Loucy (cell line): Measurements from ENCODE around the gene IQSEC1.

Source experiments
- H2AFZ ChIP-seq: fragments of 200-600 bp; sonication (generic); 2 replicates; pipeline ENCODE4 v1.6.0; 2016; ENCODE audit warnings: antibody characterized with exemption, mild to moderate bottlenecking, low read length, moderate library complexity
- H3F3A ChIP-seq: fragments of 200-600 bp; 2 replicates; pipeline ENCODE4 v1.6.0; 2016; ENCODE audit warnings: antibody characterized with exemption, low read depth, mild to moderate bottlenecking
- H3K27me3 ChIP-seq: fragments of 200-600 bp; sonication (generic); 2 replicates; pipeline ENCODE4 v1.6.1; 2014; ENCODE audit warnings: low read length, mild to moderate bottlenecking; ENCODE audit not compliant: insufficient read depth, poor library complexity, severe bottlenecking
- H3K36me3 ChIP-seq: fragments of 200-600 bp; sonication (generic); 2 replicates; pipeline ENCODE4 v1.6.1; 2016; ENCODE audit warnings: low read length; ENCODE audit not compliant: insufficient read depth
- H3K4me1 ChIP-seq: fragments of 200-600 bp; sonication (generic); 2 replicates; pipeline ENCODE4 v1.5.1; 2014; ENCODE audit warnings: low read length, mild to moderate bottlenecking; ENCODE audit not compliant: insufficient read depth, poor library complexity, severe bottlenecking
- H3K4me2 ChIP-seq: fragments of 200-600 bp; sonication (generic); 2 replicates; pipeline ENCODE4 v1.6.0; 2014; ENCODE audit warnings: antibody characterized with exemption, low read length, low read depth, mild to moderate bottlenecking; ENCODE audit not compliant: poor library complexity, severe bottlenecking
- H3K4me3 ChIP-seq: fragments of 200-600 bp; sonication (generic); 2 replicates; pipeline ENCODE4 v1.5.1; 2014; ENCODE audit warnings: low read length, mild to moderate bottlenecking, mixed read lengths; ENCODE audit not compliant: poor library complexity, severe bottlenecking
- H3K79me2 ChIP-seq: fragments of 200-600 bp; sonication (generic); 2 replicates; pipeline ENCODE4 v1.6.1; 2014; ENCODE audit warnings: low read length; ENCODE audit not compliant: insufficient read depth
- H3K9ac ChIP-seq: fragments of 200-600 bp; sonication (generic); 2 replicates; pipeline ENCODE4 v1.6.0; 2014; ENCODE audit warnings: mild to moderate bottlenecking, low read depth, low read length, moderate library complexity; ENCODE audit not compliant: poor library complexity, severe bottlenecking
- H3K9me2 ChIP-seq: fragments of 200-600 bp; sonication (generic); replicated peaks from 2 replicates; pipeline ENCODE4 v1.6.1; 2016; ENCODE audit warnings: low read depth, low read length, mixed read lengths
- H3K9me3 ChIP-seq: fragments of 200-600 bp; sonication (generic); 2 replicates; pipeline ENCODE4 v1.6.1; 2014; ENCODE audit warnings: mild to moderate bottlenecking, antibody characterized with exemption, low read length, low read depth; ENCODE audit not compliant: insufficient read depth
- H4K20me1 ChIP-seq: fragments of 200-600 bp; sonication (generic); 2 replicates; pipeline ENCODE4 v1.6.0; 2014; ENCODE audit warnings: antibody characterized with exemption, low read length, mild to moderate bottlenecking; ENCODE audit not compliant: insufficient read depth, poor library complexity, severe bottlenecking
- CTCF ChIP-seq: fragments of 200-600 bp; sonication (generic); conservative IDR thresholded peaks from 2 replicates; pipeline ENCODE4 v1.5.1; 2014; ENCODE audit warnings: mild to moderate bottlenecking, antibody characterized with exemption, low read length
- EZH2phosphoT487 ChIP-seq: fragments of 200-600 bp; IDR thresholded peaks from 2 replicates; pipeline ENCODE4 v1.6.1; 2018; ENCODE audit warnings: antibody characterized with exemption, mild to moderate bottlenecking, moderate library complexity, borderline replicate concordance

The IQSEC1 gene

DNA sequence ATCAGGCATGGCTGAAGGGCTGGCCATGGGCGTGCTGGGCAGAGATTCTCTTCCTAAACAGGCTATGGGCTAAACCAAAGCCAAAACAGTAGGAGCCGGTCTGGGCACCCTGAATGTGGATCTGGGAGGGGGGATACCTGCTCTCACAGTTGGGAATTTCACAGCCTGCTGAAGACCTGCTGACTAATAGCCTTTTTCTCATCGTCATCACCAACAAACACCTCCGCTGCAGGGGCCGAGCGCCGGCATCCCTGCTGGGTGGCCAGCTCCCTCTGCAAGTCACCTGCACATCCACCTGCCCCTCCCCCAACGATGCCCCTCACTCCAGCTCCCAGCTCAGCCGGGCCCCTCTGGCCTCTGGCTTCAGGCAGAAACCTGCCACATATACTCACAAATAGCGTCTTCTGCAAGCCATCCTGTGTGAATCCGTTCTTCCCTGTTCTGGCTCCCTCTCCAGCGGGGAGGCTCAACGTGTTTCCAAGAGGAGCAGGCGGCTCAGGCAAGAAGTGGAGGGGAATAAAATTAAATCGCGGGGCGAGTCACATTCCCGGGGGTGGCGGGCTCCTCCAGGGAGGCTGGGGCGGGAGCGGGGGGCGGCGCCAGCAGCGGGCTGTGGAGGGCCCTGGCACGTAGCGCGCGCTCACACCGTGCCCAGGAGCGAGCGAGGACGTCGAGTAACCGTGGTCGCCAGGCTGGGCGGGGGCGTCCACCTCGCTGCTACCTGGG, 466 bp downstream of the IQSEC1 start:
- H3F3A ChIP-seq: no peaks in the 10 kb centered on the region; the same call in 1 of the 2 replicates
- H3K36me3 ChIP-seq: no peaks in the 10 kb centered on the region
- peaks cover 65% of the 10 kb centered on the region for H3K4me1 ChIP-seq
- peak overlapping the region; percentile 70 for H3K4me3 ChIP-seq
- peak overlapping the region; percentile 81 for H3K9ac ChIP-seq
- H2AFZ ChIP-seq: peak overlapping the region; percentile 13; the same call in 1 of the 2 replicates
- no peaks in the 10 kb centered on the region for H3K27me3 ChIP-seq
- TF ChIP-seq EZH2phosphoT487: no peak
- TF ChIP-seq CTCF: no peak
- peaks cover 53% of the 10 kb centered on the region for H3K79me2 ChIP-seq
- H4K20me1 ChIP-seq: no peaks in the 10 kb centered on the region
- H3K4me2 ChIP-seq: peak overlapping the region; percentile 91
- no peaks in the 10 kb centered on the region for H3K9me3 ChIP-seq
- no peaks in the 10 kb centered on the region for H3K9me2 ChIP-seq

- Histone ChIP-seq H3K4me1 (peaks cover 65% of the 10 kb centered on the region), H3F3A (no peaks in the 10 kb centered on the region; the same call in 1 of the 2 replicates), H3K4me3 (peak overlapping the region; percentile 70), H4K20me1 (no peaks in the 10 kb centered on the region), H3K9me2 (no peaks in the 10 kb centered on the region), H3K79me2 (peaks cover 58% of the 10 kb centered on the region), H3K27me3 (no peaks in the 10 kb centered on the region), H3K4me2 (peak overlapping the region; percentile 91), H2AFZ (no peak overlapping the region), H3K9me3 (no peaks in the 10 kb centered on the region), H3K9ac (peak overlapping the region; percentile 81), H3K36me3 (no peaks in the 10 kb centered on the region)
- TF ChIP-seq CTCF: no peak
- TF ChIP-seq EZH2phosphoT487: no peak
These were observed 1.0 kb downstream of the IQSEC1 start for GRCh38 chr3:13072239-13072599.

DNA sequence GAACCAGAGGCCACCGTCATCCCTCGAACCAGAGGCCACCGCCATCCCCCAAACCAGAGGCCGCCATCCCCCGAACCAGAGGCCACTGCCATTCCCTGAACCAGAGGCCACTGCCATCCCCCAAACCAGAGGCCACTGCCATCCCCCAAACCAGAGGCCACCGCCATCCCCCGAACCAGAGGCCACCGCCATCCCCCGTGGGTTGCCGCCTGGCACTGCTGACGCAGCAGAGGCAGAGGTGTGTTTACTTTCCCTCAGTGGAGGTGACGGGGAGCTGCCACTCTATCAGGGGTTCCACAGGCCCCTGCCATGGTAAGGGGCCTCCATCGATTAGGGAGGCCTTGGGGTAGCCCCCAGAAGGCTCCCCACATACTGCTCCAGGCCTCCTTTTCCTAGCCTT, 1.5 kb downstream of the IQSEC1 start:
- Histone ChIP-seq H3K79me2 (peaks cover 63% of the 10 kb centered on the region), H3K27me3 (no peaks in the 10 kb centered on the region), H2AFZ (no peak overlapping the region), H3F3A (no peaks in the 10 kb centered on the region; the same call in 1 of the 2 replicates), H3K9me2 (no peaks in the 10 kb centered on the region), H3K36me3 (no peaks in the 10 kb centered on the region), H3K4me2 (peak overlapping the region; percentile 91), H3K4me3 (peak overlapping the region; percentile 70), H3K9me3 (no peaks in the 10 kb centered on the region), H3K9ac (peak overlapping the region; percentile 81), H3K4me1 (peaks cover 64% of the 10 kb centered on the region), H4K20me1 (no peaks in the 10 kb centered on the region)
- TF ChIP-seq CTCF: no peak
- TF ChIP-seq EZH2phosphoT487: no peak
